SK-N-SH (cell line): ENCODE measurements around the gene HEXA. TPM values are rescaled to one million over a fixed set of nuclear protein-coding genes. Genes with fewer than 3 reads are reported as not detected.

Experiments
- CTCF ChIA-PET: fragments of 300-600, 350-600 bp; formaldehyde crosslinking; extraction: SDS; loops from one replicate; lab custom pipeline; 2021; lab: Yijun Ruan, JAX
- POLR2A ChIA-PET: fragments of 350-600 bp; sonication (Branson Sonifier 250); formaldehyde crosslinking; extraction: SDS; loops from one replicate; lab custom pipeline; 2020; ENCODE audit warnings: antibody characterized with exemption, inconsistent platforms; lab: Yijun Ruan, JAX
- DNase-seq: peaks from one replicate; pipeline ENCODE4 v3.0.0; 2012
- H2AFZ ChIP-seq: fragments of 200-600 bp; sonication (generic); 2 replicates; pipeline ENCODE4 v1.8.1; 2016; ENCODE audit warnings: antibody characterized with exemption, mild to moderate bottlenecking, low read depth
- H3F3A ChIP-seq: fragments of 200-600 bp; sonication (generic); replicated peaks from 2 replicates; pipeline ENCODE3; 2016; ENCODE audit warnings: antibody characterized with exemption, mild to moderate bottlenecking; ENCODE audit not compliant: insufficient read depth
- H3K27ac ChIP-seq, 2 experiments: fragments of 200-500 bp in 1 of 2; fragments of 200-600 bp in 1 of 2; sonication (Bioruptor generic) in 1 of 2; sonication (generic), shearing (Covaris generic) in 1 of 2; 2 replicates each; pipeline versions ENCODE4 v1.5.1 to v1.6.1; 2014 to 2016; ENCODE audit warnings: low read depth in 2 of 2, inconsistent platforms in 1 of 2, low read length in 1 of 2, mild to moderate bottlenecking in 1 of 2, mixed read lengths in 1 of 2
- H3K27me3 ChIP-seq: fragments of 200-600 bp; sonication (generic), shearing (Covaris generic); 2 replicates; pipeline ENCODE4 v1.6.1; 2016; ENCODE audit warnings: mixed run types; ENCODE audit not compliant: insufficient read depth
- H3K36me3 ChIP-seq, 2 experiments: fragments of 200-500 bp in 1 of 2; fragments of 200-600 bp in 1 of 2; sonication (Bioruptor generic) in 1 of 2; sonication (generic) in 1 of 2; replicated peaks in 1 of 2; 2 replicates each; pipeline versions ENCODE3 to v1.5.1; 2014 to 2016; ENCODE audit warnings: low read length in 1 of 2, mild to moderate bottlenecking in 1 of 2; ENCODE audit not compliant: insufficient read depth in 2 of 2, control insufficient read depth in 1 of 2
- H3K4me1 ChIP-seq, 2 experiments: fragments of 200-500 bp in 1 of 2; fragments of 200-600 bp in 1 of 2; sonication (Bioruptor generic) in 1 of 2; sonication (generic), shearing (Covaris generic) in 1 of 2; 2 replicates each; pipeline versions ENCODE4 v1.5.1 to v1.6.1; 2014 to 2016; ENCODE audit warnings: low read depth in 1 of 2, low read length in 1 of 2, mixed run types in 1 of 2; ENCODE audit not compliant: insufficient read depth in 2 of 2, control insufficient read depth in 1 of 2
- H3K4me2 ChIP-seq: fragments of 200-600 bp; sonication (generic), shearing (Covaris generic); 2 replicates; pipeline ENCODE4 v1.6.1; 2017; ENCODE audit warnings: mixed run types
- H3K4me3 ChIP-seq, 2 experiments: fragments of 200-500 bp in 1 of 2; fragments of 200-600 bp in 1 of 2; sonication (Bioruptor generic) in 1 of 2; sonication (generic), shearing (Covaris generic) in 1 of 2; 2 replicates each; pipeline versions ENCODE4 v1.5.1 to v1.8.1; 2014 to 2016; ENCODE audit warnings: low read depth in 2 of 2, inconsistent platforms in 1 of 2, low read length in 1 of 2, mild to moderate bottlenecking in 1 of 2, mixed read lengths in 1 of 2, moderate library complexity in 1 of 2
- H3K79me2 ChIP-seq: fragments of 200-600 bp; sonication (generic); 2 replicates; pipeline ENCODE4 v1.8.1; 2017; ENCODE audit warnings: mild to moderate bottlenecking; ENCODE audit not compliant: insufficient read depth
- H3K9ac ChIP-seq: fragments of 200-600 bp; sonication (generic); 2 replicates; pipeline ENCODE4 v1.6.1; 2017; ENCODE audit warnings: mixed run types
- H3K9me2 ChIP-seq: fragments of 200-600 bp; sonication (generic); 2 replicates; pipeline ENCODE4 v1.6.1; 2017; ENCODE audit warnings: mixed run types
- H3K9me3 ChIP-seq: fragments of 200-600 bp; sonication (generic); 2 replicates; pipeline ENCODE4 v1.6.1; 2017; ENCODE audit warnings: mixed run types, mild to moderate bottlenecking, moderate library complexity
- H4K20me1 ChIP-seq: fragments of 200-600 bp; sonication (generic); 2 replicates; pipeline ENCODE4 v1.6.1; 2017; ENCODE audit warnings: mild to moderate bottlenecking, mixed run types; ENCODE audit not compliant: insufficient read depth
- EP300 ChIP-seq, 2 experiments: IDR thresholded peaks; 2 replicates each; pipeline versions ENCODE4 v1.4.0 to v1.6.1; 2012; ENCODE audit warnings: borderline replicate concordance in 1 of 2, low read depth in 1 of 2, low read length in 1 of 2
- EZH2phosphoT487 ChIP-seq: fragments of 200-600 bp; sonication (generic); IDR thresholded peaks from 2 replicates; pipeline ENCODE4 v1.6.1; 2017; ENCODE audit warnings: low read depth, mixed run types, mild to moderate bottlenecking, antibody characterized with exemption, moderate library complexity, borderline replicate concordance
- FOXJ3 ChIP-seq: sonication (generic); formaldehyde crosslinking; IDR thresholded peaks from 2 replicates; pipeline ENCODE4 v1.5.1; 2020; ENCODE audit warnings: mild to moderate bottlenecking, missing genetic modification reagents
- MAX ChIP-seq: IDR thresholded peaks from 2 replicates; pipeline ENCODE4 v1.4.0; 2012; ENCODE audit warnings: low read depth
- MEF2A ChIP-seq: IDR thresholded peaks from 2 replicates; pipeline ENCODE4 v1.4.0; 2012; ENCODE audit warnings: low read depth, borderline replicate concordance
- MXI1 ChIP-seq: IDR thresholded peaks from 2 replicates; pipeline ENCODE4 v1.6.1; 2012; ENCODE audit warnings: mild to moderate bottlenecking, low read depth, low read length, improper control_type of control experiment
- RAD21 ChIP-seq: IDR thresholded peaks from 2 replicates; pipeline ENCODE4 v1.6.1; 2012; ENCODE audit warnings: mild to moderate bottlenecking, low read length
- RCOR1 ChIP-seq: fragments of 150-350 bp; IDR thresholded peaks from 2 replicates; pipeline ENCODE4 v1.6.1; 2017; ENCODE audit warnings: antibody characterized with exemption, low read length
- TCF12 ChIP-seq: IDR thresholded peaks from 2 replicates; pipeline ENCODE4 v1.4.0; 2012
- USF1 ChIP-seq: IDR thresholded peaks from 2 replicates; pipeline ENCODE4 v1.4.0; 2012; ENCODE audit warnings: low read depth, borderline replicate concordance
- ZBTB33 ChIP-seq: IDR thresholded peaks from 2 replicates; pipeline ENCODE4 v1.4.0; 2012; ENCODE audit warnings: low read depth, borderline replicate concordance
- WGBS: methylation state at CpG from one replicate; pipeline ENCODE4 v1.1.6; 2017; ENCODE audit warnings: low lambda C conversion rate; 5-methylcytosine and 5-hydroxymethylcytosine counted together
- polyA plus RNA-seq, 3 experiments: library from polyadenylated mRNA; depleted of rRNA; stranded (reverse); fragments of >200 nt; gene quantifications; 2 replicates each; pipeline ENCODE4 v1.2.3, GENCODE V29; 2012

Gene HEXA
- polyA plus RNA-seq, 1 of the 3 experiments (the other 2 are of a cell fraction) = 251 TPM

- TF ChIP-seq ZBTB33 (no peak), EP300 (IDR thresholded peaks at IDR 0.05; ENCODE audit: borderline replicate concordance in 1 of 2, low read depth in 1 of 2, low read length in 1 of 2) (no peak), MEF2A (no peak), RCOR1 (no peak)
Measured at GRCh38 chr15:72365844-72366243, 10.0 kb downstream of the HEXA start (continued).

- no peaks in the 10 kb centered on the region for H3K9me2 ChIP-seq
- no peak for TF ChIP-seq TCF12
- no peak for TF ChIP-seq EZH2phosphoT487
- TF ChIP-seq RAD21 = no peak
- no peak for TF ChIP-seq USF1
- TF ChIP-seq FOXJ3 (CRISPR knock-in tag) = no peak
- H3K27ac ChIP-seq = no peak overlapping the region
- H3K27me3 ChIP-seq = no peaks in the 10 kb centered on the region
- 97% methylated on average over 1 of the region's 1 CpG for WGBS
- H3F3A ChIP-seq = no peaks in the 10 kb centered on the region
- H3K9me3 ChIP-seq = no peaks in the 10 kb centered on the region
- peaks cover 10% of the 10 kb centered on the region for H3K79me2 ChIP-seq
- no peak overlapping the region for H3K4me3 ChIP-seq
- peaks cover 0 to 9% of the 10 kb centered on the region in 2 experiments for H3K36me3 ChIP-seq
- H2AFZ ChIP-seq = no peak overlapping the region
- peaks cover 0 to 18% of the 10 kb centered on the region in 2 experiments; a peak in 2 of 4 replicates for H3K4me1 ChIP-seq
- H4K20me1 ChIP-seq = no peaks in the 10 kb centered on the region; the same call in 1 of the 2 replicates
- H3K9ac ChIP-seq = no peak overlapping the region
- ChIA-PET CTCF (no interaction called here), POLR2A (interaction anchor here (0.8 kb wide), 1 partner anchor 14 kb away, joined by 4 read pairs; no protein-coding TSS in a partner anchor)
- H3K4me2 ChIP-seq = no peak overlapping the region
- DNase-seq = no peak
Measured at GRCh38 chr15:72361176-72361575, 14.6 kb downstream of the HEXA start.

GRCh38 chr15:72358650-72359171 is 17.1 kb downstream of the HEXA start:
- POLR2A ChIA-PET = no interaction called here
- H3K36me3 ChIP-seq = peaks cover 2 to 29% of the 10 kb centered on the region in 2 experiments
- peak overlapping the region; percentile 28 to 77; a peak in 2 of 4 replicates for H3K27ac ChIP-seq
- WGBS = 53% methylated on average over 7 of the region's 7 CpGs
- H4K20me1 ChIP-seq = no peaks in the 10 kb centered on the region; the same call in 1 of the 2 replicates
- TF ChIP-seq MXI1 = peak; percentile 96
- no peak for TF ChIP-seq ZBTB33
- no peak for TF ChIP-seq MAX
- TF ChIP-seq TCF12 = no peak
- TF ChIP-seq EP300 (IDR thresholded peaks at IDR 0.05; ENCODE audit: borderline replicate concordance in 1 of 2, low read depth in 1 of 2, low read length in 1 of 2) = peak in 1 of 2 experiments; percentile 41; a peak in 1 of 4 replicates
- TF ChIP-seq, all 33 proteins: peak for 2
- H3K79me2 ChIP-seq = peaks cover 10% of the 10 kb centered on the region
- no peaks in the 10 kb centered on the region for H3F3A ChIP-seq
- H3K4me2 ChIP-seq = peak overlapping the region; percentile 18; the same call in 1 of the 2 replicates
- H3K27me3 ChIP-seq = no peaks in the 10 kb centered on the region
- no peak overlapping the region for H2AFZ ChIP-seq
- H3K9me2 ChIP-seq = no peaks in the 10 kb centered on the region
- H3K9ac ChIP-seq = no peak overlapping the region
- peak; percentile 35 for DNase-seq
- no peaks in the 10 kb centered on the region for H3K9me3 ChIP-seq
- H3K4me1 ChIP-seq = peaks cover 0 to 18% of the 10 kb centered on the region in 2 experiments; a peak in 2 of 4 replicates
- no peak overlapping the region for H3K4me3 ChIP-seq
- CTCF ChIA-PET = interaction anchor here (0.6 to 1.4 kb wide), 2 partner anchors 11 to 46 kb away, joined by 3 to 5 read pairs; no protein-coding TSS in a partner anchor
